ENCODE results near the gene PRPS1. TPM values are rescaled to one million over a fixed set of nuclear protein-coding genes. Genes with fewer than 3 reads are reported as not detected.

The PRPS1 gene
- total RNA-seq, 2 experiments from 2014 or later, result 123 to 125 TPM

DNA sequence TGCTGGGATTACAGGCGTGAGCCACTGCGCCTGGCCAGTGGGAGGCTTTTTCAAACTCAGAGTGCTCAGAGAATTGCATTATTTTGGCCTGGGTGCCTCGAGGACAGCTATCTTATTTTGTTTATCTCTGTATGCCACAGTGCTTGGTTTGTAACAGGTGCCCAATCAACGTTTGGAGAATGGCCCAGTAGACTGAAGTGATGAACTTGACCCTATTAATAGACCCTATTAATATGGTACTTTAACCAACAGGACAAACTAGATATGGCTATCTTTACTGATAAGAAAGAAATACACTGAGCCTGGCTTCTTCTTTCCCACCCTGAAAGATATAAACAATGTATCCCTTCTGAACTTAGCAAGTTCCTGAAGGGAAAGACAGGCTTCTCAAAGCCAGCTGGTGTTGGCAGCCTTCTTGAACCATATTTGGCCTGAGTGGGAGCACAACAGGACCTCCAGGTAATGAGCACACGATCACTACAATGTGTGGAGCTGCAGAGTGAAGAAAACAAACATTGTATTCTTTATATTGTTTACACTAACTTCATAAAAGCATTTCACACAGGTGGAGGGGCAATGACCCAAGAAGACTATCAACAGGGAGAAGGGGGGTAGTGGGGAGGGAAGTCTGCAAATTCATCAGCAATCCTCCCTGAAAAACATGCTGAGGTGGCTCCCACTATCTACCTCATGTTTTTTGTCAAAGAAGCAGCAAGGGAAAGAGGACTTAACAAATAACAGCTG, 41.7 kb downstream of the PRPS1 start:
- POLR2A ChIA-PET, result no interaction called here
- CTCF ChIA-PET, result interaction anchor here (1.0 to 7.1 kb wide), 2 partner anchors 46 to 132 kb away, joined by 3 to 106 read pairs; no protein-coding TSS in a partner anchor

DNA sequence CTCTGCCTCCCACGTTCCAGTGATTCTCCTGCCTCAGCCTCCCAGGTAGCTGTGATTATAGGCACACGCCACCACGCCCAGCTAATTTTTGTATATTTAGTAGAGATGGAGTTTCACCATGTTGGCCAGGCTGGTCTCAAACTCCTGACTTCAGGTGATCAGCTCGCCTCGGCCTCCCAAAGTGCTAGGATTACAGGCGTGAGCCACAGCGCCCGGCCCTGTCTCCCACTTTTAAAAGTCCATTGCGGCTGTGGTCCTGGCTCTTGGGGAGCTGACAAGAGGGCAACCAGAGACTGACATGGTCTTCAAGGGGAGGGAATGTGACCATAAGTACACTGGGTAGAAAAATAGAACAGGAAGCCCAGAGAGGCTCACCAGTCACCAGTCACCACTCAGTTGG, 42.9 kb downstream of the PRPS1 start:
- CTCF ChIA-PET, result interaction anchor here (1.0 to 7.1 kb wide), 3 partner anchors 45 to 133 kb away, joined by 3 to 106 read pairs (median 9); partner anchors contain the start of gene TSC22D3
- POLR2A ChIA-PET, result interaction anchor here (0.6 kb wide), 1 partner anchor 71 kb away, joined by 4 read pairs; no protein-coding TSS in a partner anchor

GRCh38 chrX:107672955-107673378, 44.7 kb downstream of the PRPS1 start:
- ChIA-PET CTCF (interaction anchor here (0.6 to 7.1 kb wide), 13 partner anchors 11 to 398 kb away, joined by 3 to 106 read pairs (median 3); partner anchors contain the start of gene TSC22D3), POLR2A (interaction anchor here (0.6 to 8.1 kb wide), 5 partner anchors 20 to 153 kb away, joined by 3 to 135 read pairs (median 5); partner anchors contain the start of genes MID2 and PRPS1)

GRCh38 chrX:107673431-107673830, 45.1 kb downstream of the PRPS1 start:
- POLR2A ChIA-PET, result interaction anchor here (0.6 to 8.1 kb wide), 7 partner anchors 20 to 152 kb away, joined by 3 to 135 read pairs (median 4); partner anchors contain the start of genes MID2 and PRPS1
- CTCF ChIA-PET, result interaction anchor here (0.9 to 7.1 kb wide), 7 partner anchors 14 to 105 kb away, joined by 3 to 106 read pairs (median 7); partner anchors contain the start of gene TSC22D3

DNA sequence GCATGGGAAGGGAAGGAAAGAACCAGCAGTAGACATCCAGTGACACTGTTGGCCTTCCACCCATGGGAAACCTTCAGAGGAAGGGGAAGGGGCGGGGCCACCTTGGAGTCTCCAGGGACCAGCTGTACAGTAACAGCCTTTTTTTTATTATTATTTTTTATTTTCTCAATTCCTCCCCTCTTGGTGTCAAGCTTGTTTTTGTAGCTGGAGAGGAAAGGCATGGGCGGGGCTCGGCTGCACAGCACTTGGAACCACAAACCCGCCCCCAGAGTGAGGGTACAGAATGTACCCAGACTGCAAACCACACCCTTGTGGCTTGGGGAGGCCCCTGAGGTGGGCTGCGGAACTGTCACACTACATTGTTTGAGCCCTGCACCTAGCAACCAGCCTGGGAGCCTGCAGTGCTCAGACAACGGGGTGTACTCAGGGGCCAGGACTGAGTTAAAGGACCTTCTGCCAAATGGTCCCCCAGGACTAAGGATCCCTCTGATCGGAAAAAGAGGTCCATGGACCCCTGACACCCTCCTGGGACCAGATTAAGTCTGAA, 45.7 kb downstream of the PRPS1 start:
- CTCF ChIA-PET, result interaction anchor here (1.0 to 7.1 kb wide), 3 partner anchors 37 to 101 kb away, joined by 3 to 106 read pairs (median 9); partner anchors contain the start of gene TSC22D3
- POLR2A ChIA-PET, result interaction anchor here (0.6 to 8.1 kb wide), 5 partner anchors 40 to 152 kb away, joined by 3 to 135 read pairs (median 5); partner anchors contain the start of genes MID2 and PRPS1

DNA sequence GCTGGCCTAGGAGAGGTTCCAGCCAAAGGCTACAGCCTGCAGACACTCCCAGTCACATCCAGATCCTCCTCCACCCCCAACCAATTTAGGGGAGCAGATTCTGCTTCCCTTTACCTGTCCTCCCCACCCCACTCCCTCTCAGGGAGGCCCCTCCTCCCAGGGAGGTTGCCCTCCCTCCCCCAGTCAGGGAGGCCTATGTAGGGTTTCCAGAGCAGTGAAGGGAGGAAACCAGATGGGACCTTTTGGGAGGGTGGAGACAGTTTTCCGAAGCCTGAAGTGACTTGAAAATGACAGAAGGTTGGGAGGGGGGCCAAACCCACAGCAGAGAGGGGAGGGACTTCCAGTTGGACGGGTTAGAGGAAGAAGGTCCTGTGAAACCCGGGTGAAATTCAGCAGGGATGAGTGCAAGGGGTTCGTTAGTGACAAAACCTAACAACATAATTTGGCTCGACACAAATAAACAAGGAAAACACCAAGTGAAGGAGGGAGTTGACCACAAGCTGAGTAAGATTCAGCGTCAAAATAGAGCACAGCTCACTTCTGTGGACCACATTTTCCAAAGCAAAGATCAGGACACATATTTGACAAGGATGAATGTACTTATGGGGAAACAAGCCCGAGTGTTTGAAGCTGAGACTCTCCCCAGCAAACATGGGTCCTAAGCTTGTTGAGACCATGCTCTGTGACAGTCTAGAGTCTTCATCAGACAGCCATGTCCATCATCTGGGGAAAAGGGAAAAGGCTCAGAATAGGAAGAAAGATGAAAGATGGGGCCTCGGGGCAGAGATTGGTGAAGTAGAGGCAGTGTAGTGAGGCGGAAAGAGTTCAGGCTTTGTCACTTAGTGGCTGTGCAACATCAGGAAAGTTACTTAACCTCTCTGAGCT, 46.4 kb downstream of the PRPS1 start:
- ChIA-PET POLR2A (interaction anchor here (1.0 to 8.1 kb wide), 2 partner anchors 39 to 102 kb away, joined by 3 to 135 read pairs; no protein-coding TSS in a partner anchor), CTCF (interaction anchor here (7.1 kb wide), 1 partner anchor 41 kb away, joined by 106 read pairs; no protein-coding TSS in a partner anchor)

GRCh38 chrX:107675365-107675654, 47.0 kb downstream of the PRPS1 start:
- CTCF ChIA-PET, result interaction anchor here (7.1 kb wide), 1 partner anchor 41 kb away, joined by 106 read pairs; no protein-coding TSS in a partner anchor
- POLR2A ChIA-PET, result interaction anchor here (8.1 kb wide), 1 partner anchor 38 kb away, joined by 135 read pairs; no protein-coding TSS in a partner anchor

- CTCF ChIA-PET, result interaction anchor here (1.4 to 3.8 kb wide), 2 partner anchors 36 to 40 kb away, joined by 5 to 22 read pairs; no protein-coding TSS in a partner anchor
Measured at GRCh38 chrX:107675823-107676555, 47.7 kb downstream of the PRPS1 start.

DNA sequence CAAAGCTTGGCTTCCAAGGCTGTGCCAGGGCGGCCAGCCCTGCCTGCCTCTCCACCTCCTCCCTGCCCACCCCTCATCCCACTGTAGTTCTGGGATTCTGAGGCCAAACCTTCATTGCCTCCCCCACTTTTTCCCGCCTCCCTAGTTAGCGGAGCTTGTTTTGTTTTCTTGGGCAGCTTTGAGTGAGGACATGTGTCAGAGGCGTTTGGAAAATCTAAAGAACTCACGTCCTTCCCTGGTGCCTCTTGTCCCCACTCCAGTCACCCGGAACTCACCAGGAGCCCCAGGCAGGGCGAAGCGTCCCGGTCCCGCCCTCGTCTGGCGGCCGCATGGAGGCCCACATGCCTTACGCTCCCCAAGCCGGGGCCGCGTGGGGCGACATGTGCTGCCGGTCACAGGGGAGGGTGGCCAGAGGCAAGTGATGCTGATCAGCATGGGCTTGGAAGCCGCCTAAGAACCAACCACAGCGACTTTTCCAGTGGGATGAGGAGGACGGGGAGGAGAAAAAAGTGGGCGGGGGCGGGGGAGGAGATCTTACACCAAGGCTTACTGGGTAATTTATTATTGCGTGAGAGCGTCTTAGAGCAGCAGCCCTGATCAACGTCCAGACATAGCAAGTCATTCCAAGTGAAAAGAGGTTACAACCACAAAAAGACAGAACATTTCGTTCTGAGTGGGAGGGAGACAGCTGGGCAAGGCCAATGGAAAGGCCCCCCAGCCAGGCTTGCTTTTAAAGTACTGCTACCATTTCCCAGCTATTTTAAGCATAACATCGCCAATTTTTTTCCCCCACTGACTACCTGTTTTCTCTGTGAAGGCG, 48.5 kb downstream of the PRPS1 start:
- ChIA-PET CTCF (interaction anchor here (0.9 to 3.8 kb wide), 3 partner anchors 10 to 39 kb away, joined by 3 to 22 read pairs (median 5); no protein-coding TSS in a partner anchor), POLR2A (interaction anchor here (1.3 to 8.1 kb wide), 2 partner anchors 37 to 99 kb away, joined by 6 to 135 read pairs; partner anchors contain the start of gene TSC22D3)

More at GRCh38 chrX:107675823-107676555, 47.7 kb downstream of the PRPS1 start:
- POLR2A ChIA-PET, result interaction anchor here (1.3 to 8.1 kb wide), 2 partner anchors 38 to 100 kb away, joined by 6 to 135 read pairs; partner anchors contain the start of gene TSC22D3

DNA sequence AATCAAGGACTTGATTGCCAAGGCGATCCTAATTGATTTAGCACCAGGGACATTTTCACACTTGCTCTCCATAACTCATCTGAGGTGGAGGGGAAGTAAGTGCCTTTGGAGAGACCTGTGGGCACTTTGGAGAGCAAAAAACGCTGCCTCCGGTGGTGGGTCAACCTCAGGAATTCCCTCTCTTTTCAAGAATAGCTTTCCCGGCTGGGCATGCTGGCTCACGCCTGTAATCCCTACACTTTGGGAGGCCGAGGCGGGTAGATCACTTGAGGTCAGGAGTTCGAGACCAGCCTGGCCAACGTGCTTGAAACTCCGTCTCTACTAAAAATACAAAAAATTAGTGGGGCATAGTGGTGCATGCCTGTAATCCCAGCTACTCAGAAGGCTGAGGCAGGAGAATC, 49.2 kb downstream of the PRPS1 start:
- CTCF ChIA-PET, result interaction anchor here (0.9 to 3.8 kb wide), 2 partner anchors 9 to 38 kb away, joined by 3 to 22 read pairs; no protein-coding TSS in a partner anchor
- POLR2A ChIA-PET, result interaction anchor here (1.0 to 8.1 kb wide), 2 partner anchors 36 to 49 kb away, joined by 3 to 135 read pairs; partner anchors contain the start of gene PRPS1

DNA sequence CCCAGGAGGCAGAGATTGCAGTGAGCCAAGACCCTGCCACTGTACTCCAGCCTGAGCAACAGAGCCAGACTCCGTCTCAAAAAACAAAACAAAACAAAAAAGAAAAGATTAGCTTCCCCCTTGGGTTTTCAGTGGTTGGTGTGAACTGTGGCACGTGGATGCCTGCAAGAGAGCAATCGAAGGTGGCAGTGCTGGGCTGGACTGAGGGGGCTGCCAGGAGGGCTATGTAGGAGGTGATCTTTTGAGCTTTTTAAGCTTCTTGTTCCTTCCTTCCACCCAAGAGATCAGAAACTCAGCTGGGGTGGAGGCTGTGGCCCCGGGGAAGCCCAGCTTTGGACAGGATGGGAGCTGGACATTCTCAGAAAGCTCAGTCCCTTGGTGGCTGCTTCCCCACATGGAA, 49.6 kb downstream of the PRPS1 start:
- ChIA-PET POLR2A (interaction anchor here (1.0 to 8.1 kb wide), 2 partner anchors 36 to 50 kb away, joined by 3 to 135 read pairs; partner anchors contain the start of gene PRPS1), CTCF (interaction anchor here (0.9 to 3.8 kb wide), 2 partner anchors 9 to 38 kb away, joined by 3 to 22 read pairs; no protein-coding TSS in a partner anchor)

- ChIA-PET POLR2A (interaction anchor here (0.8 to 8.1 kb wide), 2 partner anchors 34 to 63 kb away, joined by 3 to 135 read pairs; no protein-coding TSS in a partner anchor), CTCF (interaction anchor here (0.6 to 3.8 kb wide), 2 partner anchors 37 to 215 kb away, joined by 3 to 22 read pairs; no protein-coding TSS in a partner anchor)
Measured at GRCh38 chrX:107678957-107679740, 50.8 kb downstream of the PRPS1 start.

- CTCF ChIA-PET, result no interaction called here
Measured at GRCh38 chrX:107682256-107682655, 53.9 kb downstream of the PRPS1 start.

GRCh38 chrX:107683124-107683895, 55.0 kb downstream of the PRPS1 start:
- CTCF ChIA-PET, result interaction anchor here (1.5 kb wide), 1 partner anchor 28 kb away, joined by 4 read pairs; no protein-coding TSS in a partner anchor
- POLR2A ChIA-PET, result no interaction called here

More at GRCh38 chrX:107682256-107682655, 53.9 kb downstream of the PRPS1 start:
- POLR2A ChIA-PET, result no interaction called here

DNA sequence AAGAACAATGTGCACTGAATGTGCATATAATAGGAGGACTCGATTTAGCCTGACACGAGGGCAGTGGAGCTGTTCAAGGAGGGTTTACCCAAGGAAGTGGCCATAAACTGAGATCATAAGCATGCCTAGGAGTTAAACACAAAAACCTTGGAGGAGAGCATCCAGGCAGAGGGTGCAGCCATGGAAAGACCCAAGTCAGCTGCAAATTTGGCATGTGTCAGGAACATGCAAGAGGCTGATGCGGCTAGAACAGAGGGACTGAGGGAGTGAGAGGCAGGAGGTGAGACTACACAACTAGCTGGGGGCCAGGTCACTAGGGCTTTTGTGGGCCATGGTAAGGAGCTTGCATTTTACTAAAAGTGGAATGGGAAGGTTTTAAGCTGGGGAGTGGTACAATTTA, 55.6 kb downstream of the PRPS1 start:
- POLR2A ChIA-PET, result no interaction called here

More for the DNA sequence above, 55.6 kb downstream of the PRPS1 start:
- CTCF ChIA-PET, result interaction anchor here (1.5 kb wide), 1 partner anchor 28 kb away, joined by 4 read pairs; no protein-coding TSS in a partner anchor

Measured in activated CD8-positive, alpha-beta memory T cell treated with anti-CD3 and anti-CD28 coated beads for 36 hours (primary cell).